Immature natural killer cell (primary cell): ENCODE results near the gene DYNLT2B. TPM values are rescaled to one million over a fixed set of nuclear protein-coding genes. Genes with fewer than 3 reads are reported as not detected.
A peak's percentile ranks its signal among the peaks of the same experiment; 100 is the strongest.
"Not testable (repeated sequence)": the region's sequence is repeated elsewhere in the genome, so short reads cannot be mapped to it uniquely, and the experiment has no call there.

Experiments used
- DNase-seq, 3 donors: peaks; one replicate each; pipeline ENCODE4 v3.0.0; 2022; ENCODE audit warnings: mixed read lengths in 1 of 3
- H3K27ac Mint-ChIP-seq, 6 donors: one replicate each; pipeline ENCODE4 v1.8.0; 2020; ENCODE audit warnings: mixed read lengths in 6 of 6, mild to moderate bottlenecking in 5 of 6, inconsistent platforms in 4 of 6, moderate library complexity in 3 of 6
- H3K27me3 Mint-ChIP-seq, 3 donors: one replicate each; pipeline ENCODE4 v1.8.0; 2020 to 2021; ENCODE audit warnings: low read depth in 3 of 3, mild to moderate bottlenecking in 3 of 3, mixed read lengths in 3 of 3, moderate library complexity in 3 of 3, inconsistent platforms in 1 of 3
- H3K36me3 Mint-ChIP-seq, 3 donors: one replicate each; pipeline ENCODE4 v1.8.0; 2020; ENCODE audit warnings: mixed read lengths in 3 of 3, inconsistent platforms in 2 of 3, mild to moderate bottlenecking in 2 of 3
- H3K4me1 Mint-ChIP-seq, 2 donors: one replicate each; pipeline ENCODE4 v1.8.0; 2020; ENCODE audit warnings: inconsistent platforms in 2 of 2, mild to moderate bottlenecking in 2 of 2, mixed read lengths in 2 of 2, moderate library complexity in 1 of 2
- H3K4me3 Mint-ChIP-seq, 5 donors: one replicate each; pipeline ENCODE4 v1.8.0; 2020; ENCODE audit warnings: mild to moderate bottlenecking in 5 of 5, mixed read lengths in 5 of 5, inconsistent platforms in 3 of 5, moderate library complexity in 3 of 5
- H3K9me3 Mint-ChIP-seq, 6 donors: one replicate each; pipeline ENCODE4 v1.8.0; 2020; ENCODE audit warnings: mild to moderate bottlenecking in 6 of 6, mixed read lengths in 6 of 6, inconsistent platforms in 4 of 6, moderate library complexity in 3 of 6
- polyA plus RNA-seq, 3 donors: library from polyadenylated mRNA; unstranded; fragments of 300-500 nt; fragmentation: Illumina TruSeq; gene quantifications; one replicate each; pipeline ENCODE4 v1.2.3, GENCODE V29; 2021

Gene DYNLT2B
- polyA plus RNA-seq, 3 donors from 2014 or later = 15.6 to 17.8 (median 16.8) TPM

GRCh38 chr3:196316799-196317686 lies 997 bp downstream of the DYNLT2B start:
- DNase-seq, H3K36me3 Mint-ChIP-seq, H3K9me3 Mint-ChIP-seq: not testable (repeated sequence)
- Mint-ChIP-seq H3K4me3 (peak overlapping the region; percentile 92 to 97 (median 95)), H3K27ac (peak overlapping the region; percentile 89 to 97 (median 95)), H3K27me3 (peaks cover 13 to 25% (median 16%) of the 10 kb centered on the region in 3 donors), H3K4me1 (peaks cover 12 to 15% of the 10 kb centered on the region in 2 donors)

- Mint-ChIP-seq H3K27ac (peak overlapping the region in 3 of 6 donors; percentile 40 to 86 (median 60)), H3K36me3 (peaks cover 0 to 8% (median 0%) of the 10 kb centered on the region in 3 donors), H3K4me3 (peak overlapping the region in 2 of 5 donors; percentile 25 to 57), H3K27me3 (peaks cover 13 to 26% (median 16%) of the 10 kb centered on the region in 3 donors), H3K9me3 (no peaks in the 10 kb centered on the region), H3K4me1 (peaks cover 12 to 15% of the 10 kb centered on the region in 2 donors)
- no peak for DNase-seq
Observed at GRCh38 chr3:196315821-196316220, 2.2 kb downstream of the DYNLT2B start.

GRCh38 chr3:196314597-196314996 lies 3.4 kb downstream of the DYNLT2B start:
- H3K36me3 Mint-ChIP-seq = peaks cover 0 to 8% (median 0%) of the 10 kb centered on the region in 3 donors
- peak overlapping the region in 1 of 5 donors; percentile 49 for H3K4me3 Mint-ChIP-seq
- peak overlapping the region; percentile 6 to 81 (median 66) for H3K27ac Mint-ChIP-seq
- no peak for DNase-seq
- peaks cover 13 to 25% (median 16%) of the 10 kb centered on the region in 3 donors for H3K27me3 Mint-ChIP-seq
- no peaks in the 10 kb centered on the region for H3K9me3 Mint-ChIP-seq
- peaks cover 12 to 15% of the 10 kb centered on the region in 2 donors for H3K4me1 Mint-ChIP-seq

- H3K4me1 Mint-ChIP-seq = peaks cover 10 to 12% of the 10 kb centered on the region in 2 donors
- DNase-seq, H3K9me3 Mint-ChIP-seq, H3K4me3 Mint-ChIP-seq, H3K36me3 Mint-ChIP-seq: not testable (repeated sequence)
- peaks cover 14 to 22% (median 16%) of the 10 kb centered on the region in 3 donors for H3K27me3 Mint-ChIP-seq
- peak overlapping the region in 4 of 6 donors; percentile 51 to 66 (median 60) for H3K27ac Mint-ChIP-seq
Observed at GRCh38 chr3:196314086-196314485, 4.0 kb downstream of the DYNLT2B start.

- not testable (repeated sequence) for H3K4me1 Mint-ChIP-seq, H3K27ac Mint-ChIP-seq, H3K27me3 Mint-ChIP-seq, H3K9me3 Mint-ChIP-seq, H3K4me3 Mint-ChIP-seq, DNase-seq
- H3K36me3 Mint-ChIP-seq = peaks cover 4 to 11% (median 6%) of the 10 kb centered on the region in 3 donors
Observed at GRCh38 chr3:196302960-196303359, 15.1 kb downstream of the DYNLT2B start.

- peaks cover 4 to 11% (median 7%) of the 10 kb centered on the region in 3 donors for H3K36me3 Mint-ChIP-seq
- not testable (repeated sequence) for H3K27ac Mint-ChIP-seq, H3K4me3 Mint-ChIP-seq, H3K9me3 Mint-ChIP-seq, H3K4me1 Mint-ChIP-seq, DNase-seq, H3K27me3 Mint-ChIP-seq
Observed at GRCh38 chr3:196302551-196302950, 15.5 kb downstream of the DYNLT2B start.

- DNase-seq = no peak
- peaks cover 4 to 8% (median 7%) of the 10 kb centered on the region in 3 donors for H3K36me3 Mint-ChIP-seq
- H3K27ac Mint-ChIP-seq = no peak overlapping the region
- no peaks in the 10 kb centered on the region for H3K9me3 Mint-ChIP-seq
- peaks cover 0 to 3% (median 1%) of the 10 kb centered on the region in 3 donors for H3K27me3 Mint-ChIP-seq
- H3K4me1 Mint-ChIP-seq = no peaks in the 10 kb centered on the region
- H3K4me3 Mint-ChIP-seq = no peak overlapping the region
Observed at GRCh38 chr3:196298521-196298920, 19.5 kb downstream of the DYNLT2B start.

- Mint-ChIP-seq H3K9me3 (no peaks in the 10 kb centered on the region), H3K36me3 (peaks cover 0 to 3% (median 0%) of the 10 kb centered on the region in 3 donors), H3K27me3 (peaks cover 0 to 9% (median 3%) of the 10 kb centered on the region in 3 donors), H3K4me3 (no peak overlapping the region), H3K4me1 (peaks cover 11 to 12% of the 10 kb centered on the region in 2 donors), H3K27ac (peak overlapping the region in 3 of 6 donors; percentile 28 to 40 (median 29))
- no peak for DNase-seq
Observed at GRCh38 chr3:196292286-196292923, 25.6 kb downstream of the DYNLT2B start.

- Mint-ChIP-seq H3K27ac (peak overlapping the region; percentile 82 to 98 (median 93)), H3K4me3 (peak overlapping the region; percentile 93 to 100 (median 97)), H3K4me1 (peaks cover 49 to 52% of the 10 kb centered on the region in 2 donors), H3K9me3 (no peaks in the 10 kb centered on the region), H3K27me3 (peaks cover 0 to 14% (median 4%) of the 10 kb centered on the region in 3 donors), H3K36me3 (peaks cover 0 to 3% (median 0%) of the 10 kb centered on the region in 3 donors)
- peak in 1 of 3 donors; percentile 69 for DNase-seq
Observed at GRCh38 chr3:196288141-196288460, 29.9 kb downstream of the DYNLT2B start.

- no peaks in the 10 kb centered on the region for H3K9me3 Mint-ChIP-seq
- H3K4me3 Mint-ChIP-seq = peak within 1 kb of the TSS; percentile 93 to 100 (median 97)
- peaks cover 49 to 52% of the 10 kb centered on the region in 2 donors for H3K4me1 Mint-ChIP-seq
- H3K27ac Mint-ChIP-seq = peak within 1 kb of the TSS; percentile 97 to 99 (median 98)
- DNase-seq = peak; percentile 78 to 81 (median 79)
- H3K36me3 Mint-ChIP-seq = peaks cover 0 to 3% (median 0%) of the 10 kb centered on the region in 3 donors
- peaks cover 0 to 14% (median 4%) of the 10 kb centered on the region in 3 donors for H3K27me3 Mint-ChIP-seq
Observed at GRCh38 chr3:196287440-196288140, 30.4 kb downstream of the DYNLT2B start, which contains the start of gene PCYT1A. Gene PCYT1A, minus strand, starts transcription at chr3:196287726. Its CDS starts 17,195 bp downstream, at chr3:196270531.

- H3K27ac Mint-ChIP-seq = peak overlapping the region; percentile 97 to 99 (median 98)
- peak overlapping the region; percentile 93 to 100 (median 97) for H3K4me3 Mint-ChIP-seq
- H3K27me3 Mint-ChIP-seq = peaks cover 0 to 14% (median 4%) of the 10 kb centered on the region in 3 donors
- no peak for DNase-seq
- H3K9me3 Mint-ChIP-seq = no peaks in the 10 kb centered on the region
- H3K4me1 Mint-ChIP-seq = peaks cover 49 to 55% of the 10 kb centered on the region in 2 donors
- H3K36me3 Mint-ChIP-seq = peaks cover 0 to 3% (median 0%) of the 10 kb centered on the region in 3 donors
Observed at GRCh38 chr3:196287090-196287439, 31.0 kb downstream of the DYNLT2B start.

GRCh38 chr3:196284396-196284795 lies 33.6 kb downstream of the DYNLT2B start:
- Mint-ChIP-seq H3K27ac (peak overlapping the region in 5 of 6 donors; percentile 35 to 83 (median 49)), H3K27me3 (peaks cover 0 to 14% (median 4%) of the 10 kb centered on the region in 3 donors), H3K4me3 (peak overlapping the region in 1 of 5 donors; percentile 32), H3K36me3 (peaks cover 0 to 3% (median 0%) of the 10 kb centered on the region in 3 donors), H3K9me3 (no peaks in the 10 kb centered on the region), H3K4me1 (peaks cover 63 to 79% of the 10 kb centered on the region in 2 donors)
- DNase-seq = no peak

GRCh38 chr3:196281962-196282361 lies 36.1 kb downstream of the DYNLT2B start:
- no peak for DNase-seq
- H3K9me3 Mint-ChIP-seq = no peaks in the 10 kb centered on the region
- no peaks in the 10 kb centered on the region for H3K36me3 Mint-ChIP-seq
- H3K27ac Mint-ChIP-seq = peak overlapping the region; percentile 20 to 70 (median 53)
- peaks cover 0 to under 1% (median 0%) of the 10 kb centered on the region in 3 donors for H3K27me3 Mint-ChIP-seq
- no peak overlapping the region for H3K4me3 Mint-ChIP-seq
- H3K4me1 Mint-ChIP-seq = peaks cover 57 to 84% of the 10 kb centered on the region in 2 donors
